ENCODE measurements around the gene AUTS2. TPM values are rescaled to one million over a fixed set of nuclear protein-coding genes. Genes with fewer than 3 reads are reported as not detected.

AUTS2 gene
- total RNA-seq, 1 donor from 2014 or later = 125 TPM

DNA sequence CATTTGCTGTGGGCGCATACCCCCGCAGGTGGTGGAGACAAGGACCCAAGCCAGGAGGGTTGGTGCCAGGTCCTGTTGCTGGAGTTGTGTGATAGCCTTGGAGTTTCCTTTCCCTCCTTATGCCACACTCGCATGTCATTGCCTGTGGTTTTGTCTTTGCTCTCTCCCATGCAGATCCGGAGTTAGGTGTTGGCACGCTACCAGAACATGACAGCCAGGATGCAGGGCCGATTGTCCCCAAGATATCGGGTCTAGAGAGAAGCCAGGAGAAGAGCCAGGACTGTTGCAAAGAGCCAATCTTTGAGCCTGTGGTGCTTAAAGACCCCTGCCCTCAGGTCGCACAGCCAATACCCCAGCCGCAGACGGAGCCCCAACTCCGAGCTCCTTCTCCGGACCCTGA, 1164.4 kb downstream of the AUTS2 start:
- H3K27me3 Mint-ChIP-seq = no peaks in the 10 kb centered on the region
- TF ChIP-seq, protein P1, sequence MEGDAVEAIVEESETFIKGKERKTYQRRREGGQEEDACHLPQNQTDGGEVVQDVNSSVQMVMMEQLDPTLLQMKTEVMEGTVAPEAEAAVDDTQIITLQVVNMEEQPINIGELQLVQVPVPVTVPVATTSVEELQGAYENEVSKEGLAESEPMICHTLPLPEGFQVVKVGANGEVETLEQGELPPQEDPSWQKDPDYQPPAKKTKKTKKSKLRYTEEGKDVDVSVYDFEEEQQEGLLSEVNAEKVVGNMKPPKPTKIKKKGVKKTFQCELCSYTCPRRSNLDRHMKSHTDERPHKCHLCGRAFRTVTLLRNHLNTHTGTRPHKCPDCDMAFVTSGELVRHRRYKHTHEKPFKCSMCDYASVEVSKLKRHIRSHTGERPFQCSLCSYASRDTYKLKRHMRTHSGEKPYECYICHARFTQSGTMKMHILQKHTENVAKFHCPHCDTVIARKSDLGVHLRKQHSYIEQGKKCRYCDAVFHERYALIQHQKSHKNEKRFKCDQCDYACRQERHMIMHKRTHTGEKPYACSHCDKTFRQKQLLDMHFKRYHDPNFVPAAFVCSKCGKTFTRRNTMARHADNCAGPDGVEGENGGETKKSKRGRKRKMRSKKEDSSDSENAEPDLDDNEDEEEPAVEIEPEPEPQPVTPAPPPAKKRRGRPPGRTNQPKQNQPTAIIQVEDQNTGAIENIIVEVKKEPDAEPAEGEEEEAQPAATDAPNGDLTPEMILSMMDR (IDR thresholded peaks at IDR 0.05; ENCODE audit: unreplicated experiment) = no peak
- H3K9me3 Mint-ChIP-seq (ENCODE audit: low read depth) = no peaks in the 10 kb centered on the region
- H3K36me3 Mint-ChIP-seq (ENCODE audit: insufficient read depth) = peaks cover 15% of the 10 kb centered on the region
- no peak overlapping the region for H3K27ac Mint-ChIP-seq
- no peaks in the 10 kb centered on the region for H3K4me1 Mint-ChIP-seq (ENCODE audit: low read depth)
- DNase-seq (ENCODE audit: low spot score, unreplicated experiment) = no peak
- H3K4me3 Mint-ChIP-seq (ENCODE audit: low read depth) = no peak overlapping the region

DNA sequence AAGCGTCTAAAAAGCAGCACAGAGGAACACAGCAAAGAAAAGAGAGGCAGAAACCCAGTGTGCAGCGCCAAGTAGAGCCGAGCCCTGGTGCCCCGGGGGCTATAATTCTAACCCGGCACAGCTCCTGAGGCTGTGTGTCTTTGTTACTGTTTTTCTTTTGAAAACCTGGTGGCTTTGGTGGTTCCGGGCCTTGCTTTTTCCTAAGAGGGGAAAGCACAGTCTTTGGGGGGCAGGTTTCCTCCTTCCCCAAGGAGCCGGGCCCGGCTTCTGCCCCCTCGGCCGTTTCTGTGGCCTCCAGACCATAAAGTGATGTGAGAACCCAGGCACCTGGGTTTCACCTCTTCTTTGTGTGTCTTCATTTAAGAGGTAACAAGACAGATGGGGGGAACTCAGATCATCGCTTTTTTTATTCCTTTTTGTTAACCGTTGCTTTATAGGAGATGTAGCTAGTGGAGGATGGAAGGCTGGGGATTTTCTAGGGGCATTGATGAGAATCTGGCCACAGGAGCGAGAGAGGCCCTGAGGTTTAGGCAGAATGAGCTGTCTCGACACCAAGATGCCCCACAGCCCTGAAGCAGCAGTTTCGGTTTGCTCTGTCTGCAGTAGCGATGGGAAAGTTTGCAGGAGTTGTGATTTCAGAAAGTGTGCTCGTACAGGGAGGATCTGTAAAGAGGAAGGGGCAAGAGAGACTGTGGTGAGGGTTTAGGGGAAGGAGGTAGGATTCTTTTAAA, 1165.9 kb downstream of the AUTS2 start:
- H3K4me1 Mint-ChIP-seq (ENCODE audit: low read depth) = no peaks in the 10 kb centered on the region
- no peak for DNase-seq (ENCODE audit: low spot score, unreplicated experiment)

DNA sequence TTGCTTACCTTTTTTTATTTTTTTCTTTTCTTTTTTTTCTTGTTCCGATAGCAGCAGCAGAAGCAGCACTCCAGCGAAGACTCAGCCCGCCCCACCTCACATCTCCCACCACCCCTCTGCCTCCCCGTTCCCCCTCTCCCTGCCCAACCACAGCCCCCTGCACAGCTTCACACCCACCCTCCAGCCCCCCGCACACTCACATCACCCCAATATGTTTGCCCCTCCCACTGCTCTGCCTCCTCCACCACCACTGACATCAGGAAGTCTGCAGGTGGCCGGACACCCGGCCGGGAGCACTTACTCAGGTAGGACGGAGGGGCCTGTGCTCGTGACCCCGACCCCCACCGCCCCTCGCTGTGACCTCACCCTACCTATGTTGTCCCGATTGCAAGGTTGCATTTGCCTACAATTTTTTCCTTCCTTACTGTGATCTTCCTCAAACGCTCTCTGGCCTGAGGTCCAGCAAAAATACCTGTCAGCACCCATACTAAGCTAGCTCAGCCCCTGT, 1166.5 kb downstream of the AUTS2 start:
- Mint-ChIP-seq H3K27me3 (no peaks in the 10 kb centered on the region), H3K27ac (peak overlapping the region; percentile 67), H3K4me1 (ENCODE audit: low read depth) (no peaks in the 10 kb centered on the region), H3K9me3 (ENCODE audit: low read depth) (no peaks in the 10 kb centered on the region), H3K36me3 (ENCODE audit: insufficient read depth) (peaks cover 19% of the 10 kb centered on the region), H3K4me3 (ENCODE audit: low read depth) (no peak overlapping the region)
- no peak for DNase-seq (ENCODE audit: low spot score, unreplicated experiment)
- TF ChIP-seq, protein P1 (IDR thresholded peaks at IDR 0.05; ENCODE audit: unreplicated experiment) = no peak

More for the DNA sequence above, 1165.9 kb downstream of the AUTS2 start:
- Mint-ChIP-seq H3K9me3 (ENCODE audit: low read depth) (no peaks in the 10 kb centered on the region), H3K27me3 (no peaks in the 10 kb centered on the region), H3K27ac (peak overlapping the region; percentile 24), H3K4me3 (ENCODE audit: low read depth) (no peak overlapping the region), H3K36me3 (ENCODE audit: insufficient read depth) (peaks cover 19% of the 10 kb centered on the region)
- TF ChIP-seq, protein P1 (IDR thresholded peaks at IDR 0.05; ENCODE audit: unreplicated experiment) = no peak

DNA sequence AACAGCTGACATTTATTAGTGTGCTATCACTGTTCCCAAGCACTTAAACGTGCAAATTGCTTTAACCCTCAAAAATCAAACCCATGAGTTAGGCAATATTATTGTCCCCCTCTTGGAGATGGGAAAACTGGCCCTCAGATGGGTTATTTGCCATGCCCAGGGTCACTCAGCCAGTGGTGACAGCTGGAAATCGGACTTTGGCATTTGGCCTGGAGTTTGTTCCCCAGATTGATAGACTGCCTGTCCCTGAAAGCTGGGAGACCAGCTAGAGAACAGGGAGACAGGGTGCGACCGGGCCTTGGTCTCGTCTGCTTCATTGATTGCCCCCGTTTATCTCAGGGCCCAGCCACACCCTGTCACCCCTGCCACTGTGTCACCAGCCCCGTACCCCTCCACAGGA, 1167.4 kb downstream of the AUTS2 start:
- TF ChIP-seq, protein P1 (IDR thresholded peaks at IDR 0.05; ENCODE audit: unreplicated experiment) = no peak
- Mint-ChIP-seq H3K9me3 (ENCODE audit: low read depth) (no peaks in the 10 kb centered on the region), H3K4me1 (ENCODE audit: low read depth) (no peaks in the 10 kb centered on the region), H3K27ac (peak overlapping the region; percentile 64), H3K4me3 (ENCODE audit: low read depth) (no peak overlapping the region), H3K36me3 (ENCODE audit: insufficient read depth) (peaks cover 21% of the 10 kb centered on the region), H3K27me3 (no peaks in the 10 kb centered on the region)
- no peak for DNase-seq (ENCODE audit: low spot score, unreplicated experiment)

DNA sequence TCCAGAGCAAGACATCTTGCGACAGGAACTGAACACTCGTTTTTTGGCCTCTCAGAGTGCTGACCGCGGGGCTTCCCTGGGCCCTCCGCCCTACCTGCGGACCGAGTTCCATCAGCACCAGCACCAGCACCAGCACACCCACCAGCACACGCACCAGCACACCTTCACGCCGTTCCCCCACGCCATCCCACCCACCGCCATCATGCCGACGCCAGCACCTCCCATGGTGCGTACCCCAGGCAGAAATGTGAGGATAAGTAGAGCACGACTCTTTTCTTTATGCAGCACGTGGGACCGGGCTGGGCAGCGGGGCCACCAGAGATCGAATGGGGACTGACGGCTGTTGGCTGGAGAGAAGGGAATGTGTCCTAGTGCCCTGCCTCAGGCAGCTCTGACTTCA, 1167.8 kb downstream of the AUTS2 start:
- no peak for DNase-seq (ENCODE audit: low spot score, unreplicated experiment)
- H3K27me3 Mint-ChIP-seq = no peaks in the 10 kb centered on the region
- H3K9me3 Mint-ChIP-seq (ENCODE audit: low read depth) = no peaks in the 10 kb centered on the region
- TF ChIP-seq, protein P1 (IDR thresholded peaks at IDR 0.05; ENCODE audit: unreplicated experiment) = no peak
- no peaks in the 10 kb centered on the region for H3K4me1 Mint-ChIP-seq (ENCODE audit: low read depth)
- H3K4me3 Mint-ChIP-seq (ENCODE audit: low read depth) = no peak overlapping the region
- H3K36me3 Mint-ChIP-seq (ENCODE audit: insufficient read depth) = peaks cover 21% of the 10 kb centered on the region
- H3K27ac Mint-ChIP-seq = peak overlapping the region; percentile 64
